Measurements from ENCODE around the gene MN1.
"Not testable (repeated sequence)": the region's sequence is repeated elsewhere in the genome, so short reads cannot be mapped to it uniquely, and the experiment has no call there.

The MN1 gene

DNA sequence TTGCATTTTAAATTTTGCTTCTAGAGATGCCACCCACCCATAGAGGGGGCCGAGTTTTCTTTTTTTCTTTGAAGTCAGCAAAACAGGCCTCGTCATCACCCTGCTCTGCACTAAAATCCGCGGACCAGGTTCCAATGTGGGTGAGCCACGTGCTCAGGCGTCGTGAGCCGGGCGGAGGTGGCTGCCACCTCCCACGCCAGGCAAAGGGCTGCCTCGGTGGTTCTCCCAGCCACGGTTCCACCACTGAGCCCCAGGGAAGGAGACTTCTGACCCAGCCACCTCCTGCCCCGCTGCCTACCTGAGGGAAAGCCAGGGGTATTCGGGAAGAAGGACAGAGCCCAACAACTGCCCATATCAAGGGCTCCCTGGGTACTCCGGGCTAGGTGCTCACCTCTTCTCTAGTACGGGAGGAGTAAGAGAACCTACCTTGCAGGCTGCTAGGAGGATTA is 45.3 kb downstream of the MN1 start:
- DNase-seq, result no peak

DNA sequence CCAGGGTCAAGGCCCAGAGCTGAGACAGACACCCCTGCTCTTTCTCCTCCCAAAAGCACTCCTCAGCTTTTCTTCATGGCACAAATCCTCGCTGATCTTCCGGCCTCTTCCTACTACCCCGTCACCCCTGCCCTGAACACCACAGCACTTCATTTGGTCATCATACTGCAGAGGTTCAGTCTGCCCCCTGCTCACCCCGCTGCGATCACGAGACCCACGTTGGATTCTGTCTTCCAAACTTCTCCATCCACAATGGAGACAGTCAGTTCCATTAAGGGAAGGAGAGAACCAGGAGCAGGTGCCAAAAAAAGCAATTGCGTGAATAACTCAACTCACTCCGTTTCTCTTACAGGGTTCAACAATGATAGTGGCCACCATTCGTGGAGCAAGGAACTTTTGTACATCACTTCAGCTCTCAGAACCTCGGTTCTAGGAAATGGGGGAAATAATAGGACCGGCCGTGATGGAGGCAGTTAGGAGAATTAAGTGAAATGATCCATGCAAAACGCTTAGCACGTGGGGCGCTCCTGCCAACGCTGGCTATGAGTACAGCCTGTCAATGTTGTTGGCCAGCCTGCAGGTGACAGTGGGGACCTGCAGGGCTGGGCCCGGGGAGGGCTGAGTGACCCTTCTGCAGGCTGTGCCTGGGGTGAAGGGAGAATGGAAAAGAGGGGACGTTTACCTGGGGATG is 45.9 kb downstream of the MN1 start:
- no peak for DNase-seq

DNA sequence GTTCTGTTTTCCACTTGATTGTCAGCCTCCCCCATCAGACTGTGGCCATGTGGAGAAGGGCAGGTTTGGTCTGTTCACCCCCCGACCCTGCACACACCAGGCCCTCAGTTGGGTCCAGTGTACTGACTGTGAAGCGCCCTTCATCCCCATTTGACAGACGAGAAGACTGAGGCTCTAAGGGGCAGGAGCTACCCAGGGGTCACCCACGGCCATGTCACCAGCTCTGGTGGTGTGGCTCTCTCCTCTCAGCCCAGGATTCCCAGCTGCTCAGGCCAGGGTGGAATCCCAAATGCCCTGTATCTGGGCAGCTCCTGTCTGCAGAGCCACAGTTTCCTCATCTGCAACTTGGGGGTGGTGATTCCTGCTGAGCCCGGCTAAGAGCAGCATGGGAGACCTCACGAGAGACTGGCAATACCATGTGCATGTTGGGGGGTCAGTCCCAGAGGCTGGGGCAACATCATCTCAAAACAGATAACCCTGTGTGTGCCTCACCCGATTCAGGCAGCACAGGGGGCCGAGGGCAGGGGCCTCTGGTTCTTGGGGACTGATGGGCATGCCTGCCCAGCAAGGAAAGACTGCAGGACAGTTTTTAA is 46.6 kb downstream of the MN1 start:
- no peak for DNase-seq

DNA sequence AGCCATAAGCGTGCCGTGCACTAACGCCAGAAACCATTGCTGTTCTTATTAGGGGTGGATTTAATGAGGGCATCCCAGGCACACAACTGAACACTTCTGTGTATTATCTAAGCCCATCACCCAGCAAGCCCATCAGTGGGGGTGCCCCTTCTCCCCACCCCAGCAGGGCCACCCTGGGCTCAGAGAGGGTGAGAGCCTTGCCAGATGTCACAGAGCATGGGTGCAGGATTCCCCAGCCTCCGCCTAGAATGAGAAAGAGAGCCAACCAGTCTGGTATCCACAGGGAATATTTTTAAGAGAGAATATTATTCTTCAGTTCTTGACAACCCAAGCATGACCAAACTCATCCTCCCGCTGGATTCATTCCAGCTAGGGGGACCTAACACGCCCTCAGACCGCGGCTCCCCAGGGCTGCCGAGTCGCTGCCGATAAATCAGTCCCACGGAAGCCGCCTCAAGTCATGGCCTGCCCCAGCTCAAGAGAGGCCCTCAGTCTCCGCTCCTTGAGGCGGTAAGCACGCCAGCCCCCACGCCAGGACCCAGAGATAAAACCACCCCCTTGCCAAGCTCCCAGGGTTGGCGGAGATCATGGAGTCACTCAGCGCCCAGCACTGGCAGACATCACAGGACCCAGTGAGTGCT is 47.2 kb downstream of the MN1 start:
- peak; percentile 18 for DNase-seq

- DNase-seq, result no peak
Measured at GRCh38 chr22:27752771-27753170, 48.8 kb downstream of the MN1 start.

DNA sequence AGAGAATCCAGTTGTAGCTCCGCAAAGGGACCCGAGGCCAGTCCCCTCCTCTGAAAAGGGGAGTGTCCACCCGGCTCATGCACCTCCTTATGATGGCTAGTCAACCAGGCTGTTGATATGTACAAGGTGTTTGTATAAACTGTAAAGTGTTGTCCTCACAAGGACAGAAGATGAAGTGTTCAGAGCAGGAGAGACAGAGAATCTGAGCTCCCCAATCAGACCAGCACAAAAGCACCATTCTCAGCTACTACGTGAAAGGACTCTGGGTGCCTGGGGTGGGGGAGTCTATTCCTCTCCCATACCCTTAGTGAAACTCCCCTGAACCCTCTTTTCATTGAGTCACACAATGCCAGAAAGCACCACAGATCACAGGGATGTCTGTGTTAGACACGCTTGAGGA is 49.4 kb downstream of the MN1 start:
- DNase-seq, result no peak

DNA sequence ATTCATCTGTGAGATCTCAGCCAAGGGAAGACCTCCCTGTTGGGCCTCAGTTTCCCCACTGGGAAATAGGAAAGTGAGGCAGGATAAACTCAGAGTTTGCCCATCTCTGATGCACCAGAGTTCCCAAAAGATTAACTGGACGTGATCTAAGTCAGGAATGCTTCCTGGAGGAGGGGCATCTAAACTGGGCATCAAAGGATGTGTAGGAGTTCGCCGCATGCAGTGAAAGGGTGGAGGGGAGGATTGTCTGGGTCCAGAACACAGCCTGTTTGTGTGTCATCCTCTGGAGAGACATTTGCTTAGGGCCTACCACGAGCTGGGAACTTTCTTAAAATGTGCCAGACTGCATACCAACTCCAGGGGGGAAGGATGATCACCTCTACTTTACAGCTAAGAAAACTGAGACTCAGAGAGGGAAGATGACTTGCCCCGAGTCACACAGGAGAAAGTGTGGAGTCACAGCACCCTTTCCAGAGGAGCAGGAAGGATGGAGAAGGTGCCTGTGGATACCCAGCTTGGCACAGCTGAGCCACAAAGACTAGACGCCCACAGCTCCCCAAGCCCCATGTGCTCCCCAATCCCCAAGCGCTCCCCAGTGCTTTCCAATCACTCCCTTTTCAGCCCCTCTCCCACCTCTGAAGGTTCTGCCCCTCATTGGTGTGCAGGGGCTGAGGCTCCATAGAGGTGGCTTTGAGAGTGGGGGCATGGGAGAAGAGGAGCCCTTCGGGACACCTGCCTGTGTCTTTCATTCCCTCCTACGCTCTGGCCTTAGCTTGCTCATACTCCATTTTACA is 50.1 kb downstream of the MN1 start:
- DNase-seq, result no peak

DNA sequence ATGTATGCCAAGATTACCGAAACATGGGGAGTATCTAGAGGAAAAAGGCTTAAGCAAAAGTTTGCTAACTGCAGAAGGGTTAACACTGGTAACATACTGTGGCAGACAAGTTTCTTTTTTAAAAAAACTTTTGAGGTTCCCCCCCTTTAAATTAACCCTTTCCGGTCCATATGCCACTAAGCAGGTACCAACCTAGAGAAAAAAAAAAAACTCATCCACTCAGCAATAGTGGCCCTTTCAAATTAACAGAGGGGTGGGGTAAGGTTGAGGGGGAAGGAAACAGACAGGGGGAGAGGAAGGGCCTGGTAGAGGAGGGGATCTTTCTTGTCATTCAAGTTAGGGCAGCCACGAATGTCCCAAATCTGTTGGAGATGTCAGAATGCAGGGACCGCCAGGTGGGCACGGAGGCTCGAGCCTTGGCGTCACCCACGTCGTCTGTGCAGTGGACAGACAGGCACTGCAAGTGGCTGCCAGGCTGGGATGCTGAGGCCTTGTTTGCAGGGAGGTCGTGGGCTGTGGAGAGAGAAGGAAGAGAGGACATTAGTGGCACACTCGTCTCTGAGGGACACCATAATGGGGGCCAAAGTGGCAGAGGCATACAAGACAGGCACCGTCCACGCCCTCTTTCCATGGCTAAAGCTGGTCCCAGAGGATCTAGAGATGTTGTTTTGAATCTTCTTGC is 50.8 kb downstream of the MN1 start:
- DNase-seq, result no peak

DNA sequence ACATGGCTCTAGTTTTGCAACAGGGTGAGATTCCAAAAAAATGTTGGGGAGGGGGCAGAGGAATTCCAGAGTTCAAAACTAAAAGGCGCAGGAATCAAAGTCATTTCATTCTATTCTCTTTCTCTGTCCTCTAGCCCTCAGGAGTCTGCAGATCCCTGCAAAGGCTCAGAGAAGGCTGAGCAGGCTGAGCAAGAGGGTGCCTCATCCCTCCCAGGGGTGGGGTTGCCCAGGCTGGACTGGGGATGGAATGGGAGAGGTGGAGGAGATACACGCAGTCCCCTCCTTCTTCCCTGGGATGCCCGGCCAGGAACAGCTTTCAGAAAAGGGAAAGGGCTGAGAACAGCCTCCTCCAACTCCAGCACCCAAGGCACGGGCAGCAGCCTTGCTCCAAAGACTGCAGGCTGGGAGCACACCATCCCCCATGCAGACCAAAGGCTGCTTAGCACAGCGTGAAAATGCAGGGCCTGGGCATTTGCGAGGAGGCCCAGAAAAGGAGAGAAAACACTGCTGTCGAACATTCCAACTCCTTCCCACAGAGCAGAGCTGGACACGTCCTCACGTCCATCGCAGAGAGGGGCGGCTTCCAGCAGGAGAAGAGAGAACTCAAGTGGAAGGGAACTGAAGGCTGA is 51.8 kb downstream of the MN1 start:
- no peak for DNase-seq

- DNase-seq, result no peak
Measured at GRCh38 chr22:27748751-27749191, 52.8 kb downstream of the MN1 start.

- no peak for DNase-seq
Measured at GRCh38 chr22:27748349-27748748, 53.2 kb downstream of the MN1 start.

- DNase-seq, result no peak
Measured at GRCh38 chr22:27747396-27748221, 53.9 kb downstream of the MN1 start.

DNA sequence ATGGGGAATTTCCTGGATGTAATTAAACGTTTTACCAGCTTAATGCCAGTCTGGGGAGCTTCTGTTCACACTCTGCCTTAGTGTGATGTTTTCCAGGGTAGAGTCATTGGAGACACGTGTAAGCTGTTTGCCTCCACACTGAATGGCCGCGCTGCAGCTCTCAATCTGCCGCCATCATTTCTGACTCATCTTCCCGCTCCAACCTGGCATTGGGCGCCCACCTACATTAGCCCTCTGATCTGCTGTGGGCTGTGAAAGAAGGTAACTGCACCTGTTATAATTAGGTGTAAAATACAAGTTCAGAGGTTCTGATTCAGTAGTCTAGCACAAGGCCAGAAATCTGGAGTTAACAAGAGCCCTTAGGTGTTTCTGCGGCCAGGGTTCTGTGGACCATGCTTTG is 54.6 kb downstream of the MN1 start:
- DNase-seq, result no peak

DNA sequence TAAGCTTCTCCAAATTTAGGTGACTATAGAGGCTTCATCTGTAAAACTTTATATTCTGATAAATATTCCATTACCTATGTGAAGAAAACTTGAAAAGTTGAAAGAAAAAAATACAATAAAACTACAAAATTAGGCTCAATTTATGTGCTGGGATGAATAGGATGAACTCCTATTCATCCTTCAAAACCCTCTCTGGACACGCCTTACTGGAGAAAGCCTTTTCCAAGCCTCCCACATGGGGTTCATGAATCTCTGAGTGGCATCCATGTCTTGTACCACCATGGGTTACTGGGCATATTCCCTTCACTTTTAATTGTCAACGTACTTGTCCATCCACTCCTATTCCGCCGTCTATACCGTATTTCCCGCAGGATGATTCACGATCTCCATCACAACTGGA is 55.7 kb downstream of the MN1 start:
- no peak for DNase-seq

DNA sequence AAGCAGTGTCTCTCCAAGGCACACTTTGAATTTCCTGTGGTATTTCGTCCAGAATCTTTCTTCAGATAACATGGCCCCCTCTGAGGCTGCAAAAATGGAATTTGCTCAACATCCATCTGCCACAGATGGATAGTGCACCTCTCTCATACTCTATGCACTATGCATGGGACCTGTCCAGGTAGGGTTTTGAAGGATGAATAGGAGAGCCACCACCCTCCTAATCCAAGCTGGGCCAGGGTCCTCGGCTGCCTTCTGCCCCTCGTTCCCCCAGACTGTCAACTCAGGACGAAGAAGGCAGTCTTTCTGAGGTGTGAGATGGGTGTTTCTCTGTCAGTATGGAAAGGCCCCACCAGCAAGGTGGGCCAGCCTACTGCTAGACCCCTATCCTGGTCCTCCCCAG is 56.4 kb downstream of the MN1 start:
- DNase-seq, result no peak

DNA sequence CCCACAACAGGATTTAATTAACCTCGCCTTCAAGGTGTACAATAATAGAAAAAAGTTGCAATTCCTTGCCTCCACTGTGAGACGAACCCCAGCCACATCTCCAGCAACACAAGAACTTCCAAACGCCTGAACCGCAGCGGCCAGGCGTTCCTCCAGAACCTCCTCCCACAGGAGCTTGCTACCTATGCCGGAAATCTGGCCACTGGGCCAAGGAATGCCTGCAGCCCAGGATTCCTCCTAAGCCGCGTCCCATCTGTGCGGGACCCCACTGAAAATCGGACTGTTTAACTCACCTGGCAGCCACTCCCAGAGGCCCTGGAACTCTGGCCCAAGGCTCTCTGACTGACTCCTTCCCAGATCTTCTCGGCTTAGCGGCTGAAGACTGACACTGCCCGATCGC is 57.5 kb downstream of the MN1 start:
- not testable (repeated sequence) for DNase-seq

GRCh38 chr22:27740202-27740748 is 61.3 kb downstream of the MN1 start:
- no peak for DNase-seq

DNA sequence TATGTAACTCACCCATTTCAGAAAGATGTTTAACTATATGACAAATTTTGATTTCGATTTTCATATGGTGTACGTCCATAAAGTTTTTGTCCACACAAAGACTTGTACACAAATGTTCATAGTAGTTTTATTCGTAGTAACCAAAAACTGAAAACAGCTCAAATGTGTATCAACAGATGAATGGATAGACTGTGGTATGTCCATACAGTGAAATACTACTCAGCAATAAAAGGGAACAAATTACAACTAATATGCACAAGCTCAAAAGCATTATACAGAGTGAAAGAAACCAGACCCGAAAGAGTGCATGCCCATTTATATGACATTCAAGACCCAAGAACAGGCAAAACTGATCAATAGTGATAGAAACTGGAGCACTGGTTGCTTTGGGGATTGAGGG is 64.0 kb downstream of the MN1 start:
- DNase-seq, result no peak

DNA sequence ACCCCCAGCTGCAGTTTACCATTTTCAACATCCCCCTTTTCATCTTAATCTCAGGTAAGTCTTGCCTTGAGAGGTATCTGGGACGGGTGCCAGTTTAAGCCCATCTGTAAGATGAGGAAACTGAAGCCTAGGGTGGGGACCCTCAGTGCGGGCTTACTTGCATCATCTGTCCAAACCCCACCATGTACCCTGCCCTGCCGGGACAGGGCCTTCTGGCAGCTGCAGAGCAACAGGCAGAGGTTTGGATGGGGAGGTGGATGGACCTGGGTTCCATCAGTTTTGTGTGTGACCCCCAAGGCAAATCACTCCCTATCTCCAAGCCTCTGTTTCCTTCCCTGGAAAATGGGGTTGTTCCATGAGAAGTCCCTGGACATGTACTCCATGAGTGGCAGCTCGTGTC is 67.5 kb downstream of the MN1 start:
- no peak for DNase-seq

GRCh38 chr22:27732841-27733240 is 68.7 kb downstream of the MN1 start:
- DNase-seq, result no peak

DNA sequence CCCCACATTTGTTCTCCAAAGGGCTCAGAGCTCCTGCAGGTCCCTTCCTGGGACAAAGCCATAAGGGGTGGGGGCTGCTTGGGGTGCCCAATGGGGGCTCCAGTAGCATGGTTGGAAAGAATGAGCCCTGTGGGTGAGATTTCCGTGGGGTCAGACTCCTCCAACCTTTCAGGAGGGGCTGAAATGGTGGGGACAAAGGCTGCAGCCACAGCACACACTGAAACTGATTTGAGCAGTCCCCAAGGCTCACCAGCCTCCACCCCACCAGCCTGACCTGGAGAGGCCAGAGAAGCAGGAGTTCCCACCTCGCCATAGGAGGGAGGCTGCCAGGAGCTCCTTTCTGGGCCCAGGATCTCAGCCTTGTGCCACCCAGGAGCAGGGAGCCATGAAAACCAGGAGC is 69.2 kb downstream of the MN1 start:
- DNase-seq, result no peak

Data from NCI-H1092 (cell line).